ENCODE data around the gene CNTNAP2.
"Not testable (repeated sequence)": the region's sequence is repeated elsewhere in the genome, so short reads cannot be mapped to it uniquely, and the experiment has no call there.

CNTNAP2 gene

DNA sequence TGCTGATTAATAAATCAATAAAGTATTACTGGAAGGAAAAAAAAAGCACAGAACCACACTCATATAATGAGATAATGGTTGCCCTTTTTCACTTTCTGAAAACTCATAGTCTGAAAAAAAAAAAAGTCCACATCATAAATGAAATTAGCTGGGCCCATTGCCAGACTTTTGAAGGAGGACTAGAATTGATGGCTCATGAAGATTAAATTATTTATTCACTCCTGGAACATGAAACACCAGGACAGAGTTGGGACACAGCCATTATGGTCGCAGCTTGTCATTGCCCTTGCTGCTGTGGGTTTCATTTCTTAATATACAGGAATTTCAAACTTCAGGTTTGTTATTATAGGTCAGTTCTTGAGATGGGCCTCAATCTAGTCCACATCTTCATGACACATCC is 91.9 kb downstream of the CNTNAP2 start:
- no peaks in the 10 kb centered on the region for H3K36me3 ChIP-seq
- H3K9ac ChIP-seq: no peak overlapping the region
- no peaks in the 10 kb centered on the region for H3K27me3 ChIP-seq
- no peaks in the 10 kb centered on the region for H3K4me1 ChIP-seq
- no peak overlapping the region for H3K27ac ChIP-seq
- no peaks in the 10 kb centered on the region for H3K9me3 ChIP-seq
- H3K4me3 ChIP-seq: no peak overlapping the region
- no peak overlapping the region for H3K4me2 ChIP-seq
- TF ChIP-seq Cebpa-rat (IDR thresholded peaks at IDR 0.05): no peak
- H4K20me1 ChIP-seq: no peaks in the 10 kb centered on the region

DNA sequence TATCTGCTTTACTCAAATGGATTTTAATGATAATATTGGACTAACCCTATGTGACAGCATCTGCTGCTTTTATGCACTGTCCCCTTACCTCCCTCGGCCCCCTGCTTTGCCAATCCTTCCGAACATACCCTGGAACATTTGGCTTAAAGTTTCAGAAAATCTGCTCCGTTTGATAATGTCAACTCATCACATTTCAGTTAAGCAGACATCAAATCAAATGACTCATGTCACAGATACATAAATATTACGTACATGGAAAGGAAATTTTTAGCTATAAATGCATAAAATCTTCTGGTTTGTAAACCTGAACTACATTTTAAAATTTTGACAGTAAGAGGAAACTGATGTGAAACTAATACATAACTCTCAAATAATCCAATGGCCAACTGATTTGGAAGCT is 98.2 kb downstream of the CNTNAP2 start:
- no peak overlapping the region for H3K27ac ChIP-seq
- no peaks in the 10 kb centered on the region for H3K36me3 ChIP-seq
- H3K4me3 ChIP-seq: no peak overlapping the region
- H3K9ac ChIP-seq: no peak overlapping the region
- H3K4me2 ChIP-seq: no peak overlapping the region
- no peaks in the 10 kb centered on the region for H3K9me3 ChIP-seq
- no peak for TF ChIP-seq Cebpa-rat (IDR thresholded peaks at IDR 0.05)
- H3K4me1 ChIP-seq: no peaks in the 10 kb centered on the region
- no peaks in the 10 kb centered on the region for H3K27me3 ChIP-seq
- H4K20me1 ChIP-seq: no peaks in the 10 kb centered on the region

DNA sequence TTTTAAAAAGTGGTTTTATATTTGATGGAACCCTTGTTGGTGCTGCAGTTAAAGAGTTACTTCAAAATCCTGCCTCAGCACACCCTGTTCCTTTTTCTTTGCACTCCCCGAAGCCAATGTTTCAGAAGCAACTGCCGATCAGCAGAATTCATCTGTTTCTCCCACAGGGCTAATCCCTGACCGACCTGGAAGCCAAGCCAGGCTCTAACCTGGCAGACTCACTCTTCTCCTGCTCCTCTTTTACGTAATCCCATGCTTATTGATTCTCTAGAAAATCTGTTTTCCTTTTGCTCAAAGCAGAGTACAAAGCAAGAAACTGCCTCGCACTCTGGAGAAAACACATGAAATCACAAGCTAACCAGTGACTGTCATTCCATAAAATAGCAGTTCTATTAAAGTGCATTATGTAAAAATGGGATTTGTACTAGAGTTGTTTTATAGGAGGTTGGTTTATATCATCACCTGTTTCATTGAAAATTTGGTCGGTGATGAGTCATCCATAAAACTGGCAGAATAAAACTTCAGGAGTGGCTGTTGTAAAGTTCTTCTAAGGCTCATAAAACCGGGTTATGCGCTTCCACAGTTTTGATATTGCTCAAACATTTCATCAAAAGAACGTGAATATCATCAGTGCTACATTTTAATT is 99.9 kb downstream of the CNTNAP2 start:
- no peak overlapping the region for H3K4me2 ChIP-seq
- H3K9me3 ChIP-seq: no peaks in the 10 kb centered on the region
- H3K27me3 ChIP-seq: no peaks in the 10 kb centered on the region
- H3K27ac ChIP-seq: no peak overlapping the region
- no peaks in the 10 kb centered on the region for H3K36me3 ChIP-seq
- H4K20me1 ChIP-seq: no peaks in the 10 kb centered on the region
- TF ChIP-seq Cebpa-rat (IDR thresholded peaks at IDR 0.05): no peak
- no peak overlapping the region for H3K9ac ChIP-seq
- H3K4me3 ChIP-seq: no peak overlapping the region
- H3K4me1 ChIP-seq: no peaks in the 10 kb centered on the region

DNA sequence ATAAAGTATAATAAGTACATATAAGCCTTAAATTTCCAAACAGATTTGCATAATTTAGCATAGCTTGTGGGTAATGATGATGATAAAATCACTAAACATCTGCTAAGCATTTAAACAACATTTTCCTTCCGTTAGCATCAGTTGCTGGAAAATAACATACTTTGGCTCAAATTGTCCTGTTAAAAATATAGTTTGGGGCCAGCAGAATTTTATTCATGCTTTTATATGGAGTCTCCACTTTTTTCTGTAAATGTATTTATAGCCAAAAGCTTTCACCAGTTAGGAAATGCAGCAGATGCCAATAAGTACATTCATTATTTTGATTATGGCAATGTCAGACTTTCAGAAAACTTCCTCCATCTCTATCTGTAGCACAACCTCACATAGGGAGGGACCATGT is 107.2 kb downstream of the CNTNAP2 start:
- Histone ChIP-seq H3K9me3 (no peaks in the 10 kb centered on the region), H3K4me2 (no peak overlapping the region), H3K9ac (no peak overlapping the region), H3K4me3 (no peak overlapping the region), H4K20me1 (no peaks in the 10 kb centered on the region), H3K27ac (no peak overlapping the region), H3K4me1 (no peaks in the 10 kb centered on the region), H3K36me3 (no peaks in the 10 kb centered on the region), H3K27me3 (no peaks in the 10 kb centered on the region)
- no peak for TF ChIP-seq Cebpa-rat (IDR thresholded peaks at IDR 0.05)

DNA sequence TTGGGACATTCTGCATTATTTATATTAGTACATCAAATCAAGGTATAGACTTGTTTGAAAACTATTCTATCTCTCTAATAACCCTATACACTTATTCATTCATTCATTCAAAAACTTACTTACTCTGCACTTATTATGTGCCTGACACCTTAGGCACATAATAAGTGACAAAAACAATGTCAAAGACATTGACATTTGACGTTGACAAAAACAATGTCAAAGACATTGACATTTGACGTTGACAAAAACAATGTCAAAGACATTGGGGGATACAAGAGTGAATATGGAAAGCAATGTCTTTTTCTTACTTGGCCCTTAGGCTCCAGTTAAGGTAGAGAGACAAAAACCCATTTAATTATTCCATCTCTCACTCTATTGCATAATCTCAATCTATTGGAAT is 116.0 kb downstream of the CNTNAP2 start:
- no peaks in the 10 kb centered on the region for H3K9me3 ChIP-seq
- no peaks in the 10 kb centered on the region for H3K36me3 ChIP-seq
- H3K4me3 ChIP-seq: no peak overlapping the region
- no peaks in the 10 kb centered on the region for H3K27me3 ChIP-seq
- TF ChIP-seq Cebpa-rat (IDR thresholded peaks at IDR 0.05): no peak
- no peaks in the 10 kb centered on the region for H4K20me1 ChIP-seq
- no peak overlapping the region for H3K27ac ChIP-seq
- peaks cover 7% of the 10 kb centered on the region for H3K4me1 ChIP-seq
- no peak overlapping the region for H3K4me2 ChIP-seq
- H3K9ac ChIP-seq: no peak overlapping the region

DNA sequence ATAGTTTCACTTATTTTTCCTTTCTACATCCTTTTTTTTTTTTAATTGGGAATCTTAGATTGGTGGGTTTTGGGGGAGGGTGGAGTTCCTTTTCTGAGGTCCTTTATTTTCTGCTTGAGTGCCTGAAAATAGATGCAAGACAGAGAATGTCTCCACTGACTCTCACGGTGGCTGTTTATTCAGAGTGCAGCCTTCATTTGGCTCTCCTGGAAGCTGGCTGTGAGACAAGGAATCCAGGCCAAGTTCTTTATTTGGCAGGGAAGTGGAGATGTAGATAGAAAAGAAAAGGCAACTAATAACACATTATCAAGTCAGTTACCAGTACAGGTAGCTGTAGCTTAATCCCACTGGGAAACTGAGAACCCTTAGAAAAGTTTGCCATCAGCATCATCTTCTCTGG is 118.6 kb downstream of the CNTNAP2 start:
- no peak overlapping the region for H3K4me2 ChIP-seq
- H3K36me3 ChIP-seq: no peaks in the 10 kb centered on the region
- TF ChIP-seq Cebpa-rat (IDR thresholded peaks at IDR 0.05): no peak
- H3K4me1 ChIP-seq: peaks cover under 1% of the 10 kb centered on the region
- no peaks in the 10 kb centered on the region for H3K27me3 ChIP-seq
- no peak overlapping the region for H3K27ac ChIP-seq
- H4K20me1 ChIP-seq: no peaks in the 10 kb centered on the region
- no peak overlapping the region for H3K4me3 ChIP-seq
- no peak overlapping the region for H3K9ac ChIP-seq
- no peaks in the 10 kb centered on the region for H3K9me3 ChIP-seq

DNA sequence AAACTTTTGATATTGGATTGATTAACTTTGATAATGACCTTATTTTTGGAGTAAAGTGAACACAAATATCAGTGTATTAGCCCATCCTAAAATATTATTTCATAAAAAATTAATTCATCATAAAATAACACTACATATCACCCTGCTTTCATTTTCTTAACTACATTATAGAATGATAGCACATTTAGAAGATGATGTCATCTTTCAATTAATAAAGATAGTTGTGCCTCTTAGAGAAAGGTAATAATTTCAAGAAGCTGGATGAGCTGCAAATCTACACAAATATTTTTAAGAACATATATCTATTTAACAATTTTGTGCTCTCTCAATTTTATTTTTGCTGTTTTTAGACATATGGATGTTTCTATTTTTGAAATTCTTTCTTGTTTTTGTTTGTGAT is 126.1 kb downstream of the CNTNAP2 start:
- Histone ChIP-seq H3K4me3 (no peak overlapping the region), H3K9me3 (0 out of 2 replicates have a peak, but pooled peaks cover under 1% of the 10 kb centered on the region), H3K4me1 (no peaks in the 10 kb centered on the region), H3K27me3 (no peaks in the 10 kb centered on the region), H3K27ac (no peak overlapping the region), H3K9ac (no peak overlapping the region), H3K4me2 (no peak overlapping the region), H4K20me1 (no peaks in the 10 kb centered on the region), H3K36me3 (no peaks in the 10 kb centered on the region)
- TF ChIP-seq Cebpa-rat (IDR thresholded peaks at IDR 0.05): no peak

DNA sequence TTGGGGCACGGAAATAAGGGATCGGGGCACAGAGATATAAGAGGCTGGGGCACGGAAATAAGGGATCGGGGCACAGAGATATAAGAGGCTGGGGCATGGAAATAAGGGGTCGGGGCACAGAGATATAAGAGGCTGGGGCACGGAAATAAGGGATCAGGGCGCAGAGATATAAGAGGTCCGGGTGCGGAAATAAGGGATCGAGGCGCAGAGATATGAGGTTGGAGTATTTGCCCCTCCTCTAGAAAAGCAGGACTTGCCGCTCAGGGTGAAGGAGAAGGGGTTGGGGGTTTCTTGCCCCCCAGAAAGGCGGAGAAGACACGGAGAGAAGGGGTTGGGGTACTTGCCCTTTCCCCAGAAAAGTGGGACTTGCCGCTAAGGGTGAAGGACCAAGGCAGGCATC is 131.4 kb downstream of the CNTNAP2 start:
- H3K4me1 ChIP-seq, H3K4me2 ChIP-seq, H3K27ac ChIP-seq, H4K20me1 ChIP-seq, H3K36me3 ChIP-seq, H3K4me3 ChIP-seq, H3K9me3 ChIP-seq, H3K9ac ChIP-seq, H3K27me3 ChIP-seq: not testable (repeated sequence)

DNA sequence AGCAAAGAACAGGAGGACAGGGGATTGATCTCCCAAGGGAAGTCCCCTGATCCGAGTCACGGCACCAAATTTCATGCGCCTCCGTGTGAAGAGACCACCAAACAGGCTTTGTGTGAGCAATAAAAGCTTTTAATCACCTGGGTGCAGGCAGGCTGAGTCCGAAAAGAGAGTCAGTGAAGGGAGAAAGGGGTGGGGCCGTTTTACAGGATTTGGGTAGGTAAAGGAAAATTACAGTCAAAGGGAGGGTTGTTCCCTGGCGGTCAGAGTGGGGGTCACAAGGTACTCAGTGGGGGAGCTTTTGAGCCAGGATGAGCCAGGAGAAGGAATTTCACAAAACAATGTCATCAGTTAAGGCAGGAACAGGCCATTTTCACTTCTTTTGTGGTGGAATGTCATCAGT is 132.1 kb downstream of the CNTNAP2 start:
- not testable (repeated sequence) for H4K20me1 ChIP-seq, H3K4me3 ChIP-seq, H3K4me2 ChIP-seq, H3K27me3 ChIP-seq, H3K4me1 ChIP-seq, H3K9me3 ChIP-seq, H3K9ac ChIP-seq, H3K36me3 ChIP-seq, H3K27ac ChIP-seq

DNA sequence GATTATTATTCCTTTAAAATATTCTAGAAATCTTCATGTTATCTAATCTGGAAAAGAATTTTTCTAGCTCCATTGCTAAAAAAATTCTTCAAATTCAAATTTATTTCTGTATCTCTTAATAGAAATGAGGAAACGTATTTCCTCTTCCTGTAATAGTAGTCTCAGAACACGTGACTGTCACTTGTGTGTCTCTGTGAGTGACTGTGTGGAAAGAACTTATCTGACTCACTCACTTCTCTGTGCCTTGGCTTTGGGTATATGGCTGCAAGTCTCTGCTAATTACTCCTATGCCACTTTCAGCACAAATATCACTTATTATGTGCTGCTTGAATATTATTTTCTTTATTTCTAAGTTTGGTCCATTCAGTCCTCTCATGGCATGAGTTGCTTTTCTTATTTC is 132.7 kb downstream of the CNTNAP2 start:
- no peak overlapping the region for H3K4me2 ChIP-seq
- no peaks in the 10 kb centered on the region for H3K27me3 ChIP-seq
- no peaks in the 10 kb centered on the region for H3K4me1 ChIP-seq
- H3K4me3 ChIP-seq: no peak overlapping the region
- H3K9me3 ChIP-seq: 0 out of 2 replicates have a peak, but pooled peaks cover 9% of the 10 kb centered on the region
- no peaks in the 10 kb centered on the region for H3K36me3 ChIP-seq
- no peak overlapping the region for H3K9ac ChIP-seq
- no peaks in the 10 kb centered on the region for H4K20me1 ChIP-seq
- TF ChIP-seq Cebpa-rat (IDR thresholded peaks at IDR 0.05): no peak
- no peak overlapping the region for H3K27ac ChIP-seq

DNA sequence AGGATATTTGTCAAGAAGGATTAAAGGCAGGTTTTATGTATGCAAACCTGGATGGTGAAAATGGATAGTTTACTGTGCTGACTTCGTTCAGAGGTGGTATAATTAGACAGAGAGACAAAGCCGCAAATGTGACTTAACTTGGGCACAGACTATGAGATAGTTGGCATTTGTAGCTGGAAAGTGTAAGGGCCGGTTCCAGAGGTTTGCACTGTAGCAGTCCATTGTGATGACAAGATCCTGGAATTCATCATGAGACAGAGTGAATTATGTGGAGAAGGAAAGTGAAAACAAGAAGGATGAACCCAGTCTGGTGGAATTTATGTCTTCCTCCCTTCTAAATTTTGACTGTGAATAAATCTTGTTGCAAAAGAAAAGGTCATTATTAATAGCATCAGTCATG is 139.0 kb downstream of the CNTNAP2 start:
- Histone ChIP-seq H4K20me1 (no peaks in the 10 kb centered on the region), H3K27me3 (no peaks in the 10 kb centered on the region), H3K4me3 (no peak overlapping the region), H3K36me3 (no peaks in the 10 kb centered on the region), H3K9me3 (peaks cover 15% of the 10 kb centered on the region; the same call in 1 of the 2 replicates), H3K4me2 (no peak overlapping the region), H3K9ac (no peak overlapping the region), H3K4me1 (no peaks in the 10 kb centered on the region), H3K27ac (no peak overlapping the region)
- no peak for TF ChIP-seq Cebpa-rat (IDR thresholded peaks at IDR 0.05)
